ENCODE measurements around the gene LIN7C.

GRCh38 chr11:27525824-27526516 lies 19.4 kb upstream of the LIN7C start:
- TF ChIP-seq POLR2AphosphoS5 (IDR thresholded peaks at IDR 0.05) (no peak), CTCF (IDR thresholded peaks at IDR 0.05) (no peak), POLR2A (IDR thresholded peaks at IDR 0.05) (no peak), EP300 (IDR thresholded peaks at IDR 0.05) (no peak)
